ENCODE data around the gene LLPH.

DNA sequence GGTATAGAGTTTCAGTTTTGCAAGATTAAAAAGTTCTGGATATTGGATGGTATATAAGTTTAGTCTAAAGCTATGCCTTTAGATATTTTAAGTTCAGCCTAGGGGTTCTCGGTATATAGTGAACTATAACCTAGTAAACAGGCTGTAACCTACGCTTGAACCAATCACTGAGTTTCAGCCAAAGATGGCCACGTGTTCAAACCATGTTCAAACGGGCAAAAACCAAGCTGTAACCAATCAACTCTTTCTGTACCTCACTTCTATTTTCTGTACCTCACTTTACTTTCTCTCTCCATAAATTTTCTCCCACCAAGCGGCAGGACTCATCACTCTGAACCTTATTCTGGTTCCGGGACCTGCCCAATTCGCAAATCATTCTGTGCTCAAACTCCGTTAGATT lies 37.9 kb upstream of the LLPH start:
- no peak for TF ChIP-seq HOXA7 (CRISPR knock-in tag; IDR thresholded peaks at IDR 0.05)
- TF ChIP-seq KLF9 (CRISPR knock-in tag; IDR thresholded peaks at IDR 0.05; ENCODE audit: low read depth): no peak
- TF ChIP-seq, protein P1, sequence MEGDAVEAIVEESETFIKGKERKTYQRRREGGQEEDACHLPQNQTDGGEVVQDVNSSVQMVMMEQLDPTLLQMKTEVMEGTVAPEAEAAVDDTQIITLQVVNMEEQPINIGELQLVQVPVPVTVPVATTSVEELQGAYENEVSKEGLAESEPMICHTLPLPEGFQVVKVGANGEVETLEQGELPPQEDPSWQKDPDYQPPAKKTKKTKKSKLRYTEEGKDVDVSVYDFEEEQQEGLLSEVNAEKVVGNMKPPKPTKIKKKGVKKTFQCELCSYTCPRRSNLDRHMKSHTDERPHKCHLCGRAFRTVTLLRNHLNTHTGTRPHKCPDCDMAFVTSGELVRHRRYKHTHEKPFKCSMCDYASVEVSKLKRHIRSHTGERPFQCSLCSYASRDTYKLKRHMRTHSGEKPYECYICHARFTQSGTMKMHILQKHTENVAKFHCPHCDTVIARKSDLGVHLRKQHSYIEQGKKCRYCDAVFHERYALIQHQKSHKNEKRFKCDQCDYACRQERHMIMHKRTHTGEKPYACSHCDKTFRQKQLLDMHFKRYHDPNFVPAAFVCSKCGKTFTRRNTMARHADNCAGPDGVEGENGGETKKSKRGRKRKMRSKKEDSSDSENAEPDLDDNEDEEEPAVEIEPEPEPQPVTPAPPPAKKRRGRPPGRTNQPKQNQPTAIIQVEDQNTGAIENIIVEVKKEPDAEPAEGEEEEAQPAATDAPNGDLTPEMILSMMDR (CRISPR knock-in tag; IDR thresholded peaks at IDR 0.05): no peak
- TF ChIP-seq, protein P2, sequence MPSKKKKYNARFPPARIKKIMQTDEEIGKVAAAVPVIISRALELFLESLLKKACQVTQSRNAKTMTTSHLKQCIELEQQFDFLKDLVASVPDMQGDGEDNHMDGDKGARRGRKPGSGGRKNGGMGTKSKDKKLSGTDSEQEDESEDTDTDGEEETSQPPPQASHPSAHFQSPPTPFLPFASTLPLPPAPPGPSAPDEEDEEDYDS (CRISPR knock-in tag; IDR thresholded peaks at IDR 0.05): no peak
- no peak for TF ChIP-seq SIN3A (IDR thresholded peaks at IDR 0.05; ENCODE audit: borderline replicate concordance, low read depth, low read length)
- TF ChIP-seq MAFK (conservative IDR thresholded peaks at IDR 0.05 in 1 of 2, IDR thresholded peaks at IDR 0.05 in 1 of 2; ENCODE audit: low read length in 2 of 2): no peak
- TF ChIP-seq ZNF616 (CRISPR knock-in tag; IDR thresholded peaks at IDR 0.05; ENCODE audit: low read depth): no peak
- no peak for TF ChIP-seq POLR2A (IDR thresholded peaks at IDR 0.05; ENCODE audit: insufficient read depth in 1 of 2, low read depth in 2 of 2, low read length in 2 of 2)
